Measurements from ENCODE around the gene HTD2.

- TF ChIP-seq POLR2A (IDR thresholded peaks at IDR 0.05; ENCODE audit: low read depth, low read length) (no peak), POLR2AphosphoS5 (IDR thresholded peaks at IDR 0.05; ENCODE audit: low read depth, low read length) (no peak)
These were observed 17.4 kb downstream of the HTD2 start for GRCh38 chr3:58323529-58324390.

Data from GM12892 (cell line).